IPS-11a (cell line): ENCODE measurements around the gene PODNL1.
A peak's percentile ranks its signal among the peaks of the same experiment; 100 is the strongest.
"Not testable (repeated sequence)": the region's sequence is repeated elsewhere in the genome, so short reads cannot be mapped to it uniquely, and the experiment has no call there.

Experiments used
- H3K4me3 ChIP-seq: one replicate; pipeline ENCODE4 v1.5.1; 2013; ENCODE audit warnings: low read depth, low read length, control low read depth

The PODNL1 gene

GRCh38 chr19:13974073-13974472 lies 35.9 kb upstream of the PODNL1 start:
- no peak overlapping the region for H3K4me3 ChIP-seq

DNA sequence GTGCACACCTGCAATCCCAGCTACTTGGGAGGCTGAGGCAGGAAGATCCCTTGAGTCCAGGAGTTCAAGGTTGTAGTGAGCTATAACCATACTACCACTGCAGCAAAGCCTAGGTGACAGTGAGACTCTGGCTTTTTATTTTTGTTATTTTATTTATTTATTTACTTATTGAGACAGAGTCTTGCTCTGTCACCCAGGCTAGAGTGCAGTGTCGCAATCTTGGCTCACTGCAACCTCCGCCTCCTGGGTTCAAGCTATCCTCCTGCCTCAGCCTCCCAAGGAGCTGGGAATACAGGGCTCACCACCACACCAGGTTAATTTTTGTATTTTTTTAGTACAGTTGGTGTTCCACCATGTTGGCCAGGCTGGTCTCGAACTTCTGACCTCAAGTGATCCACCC lies 35.3 kb upstream of the PODNL1 start:
- H3K4me3 ChIP-seq: not testable (repeated sequence)

DNA sequence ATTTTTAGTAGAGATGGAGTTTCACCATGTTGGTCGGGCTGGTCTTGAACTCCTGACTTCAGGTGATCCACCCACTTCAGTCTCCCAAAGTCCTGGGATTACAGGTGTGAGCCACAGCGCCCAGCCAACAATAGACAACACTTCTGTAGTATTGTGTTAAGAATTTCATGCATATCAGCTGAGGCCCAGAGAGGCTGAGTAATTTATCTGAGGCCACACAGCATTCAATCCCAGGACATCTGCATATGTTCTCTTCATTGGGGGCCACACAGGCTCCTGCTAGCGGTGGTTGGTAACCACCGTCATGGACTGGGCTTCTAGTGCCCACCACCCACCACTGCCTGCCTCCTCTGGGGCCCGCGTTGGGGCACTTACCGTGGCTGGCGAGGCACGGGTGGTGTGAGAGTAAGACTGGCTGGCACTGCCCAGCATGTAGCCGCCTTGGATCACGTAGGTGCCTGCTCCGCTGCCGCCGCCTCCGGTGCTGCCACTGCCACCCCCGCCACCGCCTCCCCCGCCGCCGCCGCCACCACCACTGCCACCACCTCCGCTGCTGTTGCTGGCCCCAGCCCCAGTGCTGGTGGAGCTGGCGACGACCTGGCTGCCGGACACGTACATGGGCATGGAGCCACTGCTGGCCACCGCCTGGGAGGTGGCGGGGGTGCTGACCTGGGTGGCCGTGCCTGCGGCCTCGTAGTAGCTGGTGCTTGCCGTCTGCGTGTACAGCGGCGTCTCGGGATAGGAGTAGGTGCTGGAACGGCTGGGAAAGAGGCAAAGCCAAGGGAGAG lies 34.3 kb upstream of the PODNL1 start:
- H3K4me3 ChIP-seq: no peak overlapping the region

DNA sequence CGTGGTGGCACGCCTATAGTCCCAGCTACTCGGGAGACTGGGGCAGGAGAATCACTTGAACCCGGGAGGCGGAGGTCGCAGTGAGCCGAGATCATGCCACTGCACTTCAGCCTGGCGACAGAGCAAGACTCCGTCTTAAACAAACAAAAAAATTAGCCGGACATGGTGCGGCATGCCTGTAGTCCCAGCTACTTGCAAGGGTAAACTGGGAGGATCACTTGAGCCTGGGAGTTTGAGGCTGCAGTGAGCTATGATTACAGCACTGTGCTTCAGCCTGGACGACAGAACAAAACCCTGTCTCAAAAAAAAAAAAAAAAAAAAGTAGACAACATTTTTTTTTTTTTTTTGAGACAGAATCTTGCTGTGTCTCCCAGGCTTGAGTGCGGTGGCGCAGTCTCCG lies 33.7 kb upstream of the PODNL1 start:
- H3K4me3 ChIP-seq: not testable (repeated sequence)

DNA sequence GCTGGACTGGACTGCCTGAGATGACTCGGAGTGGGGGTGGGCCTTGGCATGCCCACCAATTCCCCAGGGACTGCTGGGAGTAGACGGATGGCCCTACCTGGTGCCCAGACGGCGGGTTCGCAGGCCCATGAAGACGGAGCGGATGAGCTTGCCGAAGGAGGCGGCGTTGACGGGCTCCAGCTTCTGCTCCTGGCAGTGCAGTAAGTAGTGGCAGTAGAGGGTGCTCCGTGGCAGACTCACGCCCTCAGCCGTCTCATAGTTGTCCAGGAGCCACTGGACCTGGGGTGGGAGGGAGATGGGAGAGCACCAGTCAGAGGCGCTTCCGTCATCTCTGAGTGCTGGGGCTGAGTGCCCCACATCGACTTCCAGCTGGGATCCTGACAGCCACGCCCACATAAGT lies 31.7 kb upstream of the PODNL1 start:
- no peak overlapping the region for H3K4me3 ChIP-seq

DNA sequence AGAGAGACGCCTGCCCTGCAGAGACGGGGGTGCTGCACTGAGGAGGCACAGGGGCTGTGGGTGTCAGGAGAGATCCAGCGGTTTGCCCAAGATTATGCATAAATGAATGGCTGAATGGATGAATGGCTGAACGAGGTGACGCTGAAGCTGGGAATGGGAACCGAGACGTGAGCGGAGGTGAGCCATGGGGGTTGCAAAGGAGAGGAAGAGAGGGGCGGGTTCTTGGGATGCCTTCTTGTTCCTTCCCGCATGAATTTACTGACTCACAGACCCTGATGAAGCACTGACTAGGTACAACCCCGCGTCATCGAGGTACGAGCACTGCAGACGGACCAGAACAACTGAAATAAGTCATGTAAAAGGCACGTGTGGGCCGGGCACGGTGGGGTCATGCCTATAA lies 30.8 kb upstream of the PODNL1 start:
- no peak overlapping the region for H3K4me3 ChIP-seq

GRCh38 chr19:13968383-13968935 lies 30.2 kb upstream of the PODNL1 start:
- H3K4me3 ChIP-seq: no peak overlapping the region

GRCh38 chr19:13967206-13967605 lies 29.0 kb upstream of the PODNL1 start:
- not testable (repeated sequence) for H3K4me3 ChIP-seq

- H3K4me3 ChIP-seq: no peak overlapping the region
Observed at GRCh38 chr19:13966684-13967128, 28.5 kb upstream of the PODNL1 start.

DNA sequence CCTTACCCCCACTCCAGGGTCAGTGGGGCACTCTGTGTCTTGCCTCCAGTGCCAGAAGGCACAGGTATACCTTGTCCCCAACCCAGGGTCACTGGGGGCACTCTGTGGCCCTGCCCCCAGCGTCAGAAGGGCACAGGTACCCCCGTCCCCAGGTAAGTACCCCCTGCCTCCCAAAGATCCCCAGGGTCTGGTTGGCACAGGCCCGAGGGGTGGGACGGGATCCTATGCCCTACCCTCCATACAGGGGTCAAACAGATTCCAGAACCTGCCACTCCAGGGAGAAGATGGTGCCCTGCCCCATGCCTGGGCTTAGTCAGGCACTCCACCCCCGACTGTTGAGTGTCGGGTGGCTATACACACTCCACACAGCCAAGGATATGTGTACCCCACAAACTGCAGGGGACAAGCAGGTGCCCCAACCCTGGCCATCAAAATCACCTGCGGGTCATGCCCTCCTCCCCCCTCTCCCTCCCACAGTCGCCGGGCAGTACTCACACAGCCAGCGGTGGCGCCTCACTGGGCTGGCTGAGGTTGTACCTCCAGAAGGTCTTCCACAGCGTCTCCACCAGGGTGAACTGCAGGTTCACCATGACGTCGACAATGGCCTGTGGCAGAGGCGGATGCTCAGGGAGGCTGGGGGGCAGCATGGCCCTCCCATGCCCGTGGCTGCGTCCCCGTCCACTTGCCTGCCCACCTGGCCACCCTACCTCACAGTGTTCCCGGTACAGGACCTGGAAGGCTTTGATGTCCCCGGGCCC lies 27.9 kb upstream of the PODNL1 start:
- no peak overlapping the region for H3K4me3 ChIP-seq

DNA sequence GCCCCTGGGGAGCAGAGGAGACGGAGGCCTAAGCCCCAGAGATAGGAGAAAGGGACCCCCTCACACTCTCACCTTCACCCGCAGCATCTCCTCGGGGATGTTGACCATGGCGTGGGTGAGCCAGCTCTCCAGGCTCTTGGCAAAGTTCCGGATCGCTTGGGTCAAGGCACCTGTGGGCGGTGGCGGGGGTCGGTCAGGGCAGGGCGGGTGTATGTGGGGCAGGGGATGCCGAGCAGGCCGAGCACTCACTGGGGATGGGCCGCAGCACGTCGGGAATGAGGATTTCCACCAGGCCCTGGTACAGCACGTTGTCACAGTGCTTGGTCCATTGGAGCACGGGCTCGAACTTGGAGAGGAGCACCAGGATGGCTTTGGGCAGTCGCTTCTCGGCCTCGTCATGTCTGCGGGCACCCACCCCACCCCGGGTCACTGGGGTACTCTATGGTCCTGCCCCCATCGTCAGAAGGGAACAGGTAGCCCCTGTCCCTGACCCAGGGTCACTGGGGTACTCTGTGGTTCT lies 27.2 kb upstream of the PODNL1 start:
- H3K4me3 ChIP-seq: no peak overlapping the region

DNA sequence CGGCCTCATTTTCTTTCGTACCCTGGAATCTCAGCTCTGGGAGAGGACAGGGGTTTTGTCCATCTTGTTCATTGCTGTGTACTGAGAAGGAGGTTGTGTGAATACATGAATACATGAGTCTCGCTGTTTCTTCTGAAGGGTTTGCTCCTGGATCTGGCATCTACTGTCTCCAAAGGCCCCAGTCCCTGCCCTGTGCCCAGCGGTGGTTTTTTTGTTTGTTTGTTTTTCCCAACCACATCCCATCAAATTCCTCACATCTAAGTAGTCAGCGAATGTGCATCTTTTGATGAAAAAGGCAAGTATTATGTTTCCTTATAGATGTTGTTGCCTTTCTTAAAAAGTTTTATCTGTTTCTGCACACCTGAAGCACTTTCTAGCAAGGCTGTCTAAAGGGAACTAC lies 26.6 kb upstream of the PODNL1 start:
- H3K4me3 ChIP-seq: no peak overlapping the region

DNA sequence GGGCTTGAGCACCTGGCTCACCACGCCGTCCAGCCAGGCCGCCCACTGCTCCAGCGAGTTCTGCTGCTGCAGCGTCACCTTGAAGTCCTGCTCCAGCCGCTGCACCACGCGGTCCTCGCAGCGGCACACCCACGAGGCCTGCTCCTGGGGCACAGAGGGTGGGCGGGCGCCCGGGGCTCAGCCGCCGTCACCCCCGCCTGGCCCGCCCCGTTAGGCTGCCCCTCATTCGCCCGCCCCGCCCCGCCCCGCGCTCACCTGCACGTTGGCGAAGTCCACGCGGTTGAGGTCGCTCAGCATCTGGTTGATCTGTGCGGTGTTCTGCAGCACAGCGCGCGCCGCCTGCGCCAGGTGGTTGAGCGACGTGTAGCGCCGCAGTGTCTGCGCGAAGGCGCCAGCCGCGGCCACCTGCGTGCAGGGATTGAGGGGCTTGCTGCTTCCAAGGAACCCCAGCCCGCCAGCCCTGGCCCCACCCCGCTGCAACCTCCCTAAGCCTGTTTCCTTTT lies 25.4 kb upstream of the PODNL1 start:
- H3K4me3 ChIP-seq: peak overlapping the region; percentile 41

DNA sequence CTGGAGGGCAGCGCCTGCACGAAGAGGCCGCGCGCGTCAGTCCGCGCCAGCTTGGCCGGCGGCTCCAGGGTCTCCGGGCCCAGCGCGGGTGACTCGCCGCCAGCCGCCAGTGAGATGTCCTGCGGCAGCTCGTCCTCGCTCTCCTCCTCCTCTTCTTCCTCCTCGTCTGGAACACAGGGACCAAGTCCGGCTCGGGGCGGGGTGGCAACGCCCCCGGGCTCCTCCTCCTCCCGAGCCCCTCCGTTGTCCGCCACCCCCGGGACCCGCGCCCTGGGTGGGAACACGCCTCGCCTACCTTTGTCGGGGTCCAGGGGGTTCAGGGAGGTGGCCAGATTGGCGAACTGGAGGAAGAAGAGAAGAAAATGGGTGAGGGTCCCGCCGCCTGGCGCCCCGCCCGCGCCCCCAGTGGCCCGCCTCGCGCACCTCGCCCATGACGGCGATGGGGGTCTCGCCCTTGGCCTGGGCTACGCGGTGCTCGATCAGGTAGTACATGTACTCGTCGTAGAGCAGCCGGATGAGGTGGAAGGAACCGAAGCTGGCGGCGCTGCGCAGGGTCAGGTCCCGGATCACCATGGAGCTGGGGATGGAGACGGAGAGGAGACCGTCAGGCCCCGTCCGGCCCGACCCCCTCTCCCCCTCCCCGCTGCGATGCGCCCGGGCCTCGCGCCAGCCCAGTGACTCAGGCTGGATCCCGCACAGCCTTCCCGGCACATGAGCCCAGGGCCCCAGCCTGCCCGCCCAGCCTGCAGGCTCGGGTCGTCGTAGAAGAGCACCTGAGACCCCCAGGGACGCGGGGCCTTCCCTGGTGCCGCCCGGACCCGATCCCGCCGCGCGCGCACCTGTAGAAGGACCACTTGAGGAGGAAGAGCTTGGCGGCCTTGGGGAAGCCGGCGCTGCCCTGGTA lies 24.7 kb upstream of the PODNL1 start:
- peak overlapping the region; percentile 41 for H3K4me3 ChIP-seq

- H3K4me3 ChIP-seq: peak overlapping the region; percentile 13
Observed at GRCh38 chr19:13961826-13962698, 23.8 kb upstream of the PODNL1 start.

GRCh38 chr19:13960863-13961784 lies 22.9 kb upstream of the PODNL1 start:
- no peak overlapping the region for H3K4me3 ChIP-seq

- H3K4me3 ChIP-seq: no peak overlapping the region
Observed at GRCh38 chr19:13959962-13960862, 22.0 kb upstream of the PODNL1 start.
